Measurements from ENCODE around the gene CEPT1.

DNA sequence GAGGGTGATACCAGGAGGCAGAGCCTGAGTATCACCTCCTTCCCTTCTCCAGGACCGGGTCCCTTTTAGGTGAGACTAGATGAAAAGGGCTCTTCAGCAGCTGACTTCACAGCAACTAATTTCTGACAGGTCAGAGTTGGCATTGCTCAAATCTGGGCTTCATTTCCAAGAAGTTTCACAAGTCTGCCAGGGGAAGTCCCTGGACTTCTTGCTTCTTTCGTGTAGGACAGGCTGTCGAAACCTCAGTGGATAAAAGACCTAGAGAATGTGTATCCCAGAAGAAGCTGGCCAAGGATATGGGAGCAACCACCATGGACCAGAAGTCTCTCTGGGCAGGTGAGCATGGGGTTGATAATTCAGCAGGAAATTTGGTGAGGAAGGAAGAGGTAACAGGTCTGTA lies 87.4 kb downstream of the CEPT1 start, which contains the start of gene CHI3L2:
- TF ChIP-seq, protein P1, sequence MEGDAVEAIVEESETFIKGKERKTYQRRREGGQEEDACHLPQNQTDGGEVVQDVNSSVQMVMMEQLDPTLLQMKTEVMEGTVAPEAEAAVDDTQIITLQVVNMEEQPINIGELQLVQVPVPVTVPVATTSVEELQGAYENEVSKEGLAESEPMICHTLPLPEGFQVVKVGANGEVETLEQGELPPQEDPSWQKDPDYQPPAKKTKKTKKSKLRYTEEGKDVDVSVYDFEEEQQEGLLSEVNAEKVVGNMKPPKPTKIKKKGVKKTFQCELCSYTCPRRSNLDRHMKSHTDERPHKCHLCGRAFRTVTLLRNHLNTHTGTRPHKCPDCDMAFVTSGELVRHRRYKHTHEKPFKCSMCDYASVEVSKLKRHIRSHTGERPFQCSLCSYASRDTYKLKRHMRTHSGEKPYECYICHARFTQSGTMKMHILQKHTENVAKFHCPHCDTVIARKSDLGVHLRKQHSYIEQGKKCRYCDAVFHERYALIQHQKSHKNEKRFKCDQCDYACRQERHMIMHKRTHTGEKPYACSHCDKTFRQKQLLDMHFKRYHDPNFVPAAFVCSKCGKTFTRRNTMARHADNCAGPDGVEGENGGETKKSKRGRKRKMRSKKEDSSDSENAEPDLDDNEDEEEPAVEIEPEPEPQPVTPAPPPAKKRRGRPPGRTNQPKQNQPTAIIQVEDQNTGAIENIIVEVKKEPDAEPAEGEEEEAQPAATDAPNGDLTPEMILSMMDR (IDR thresholded peaks at IDR 0.05 in 2 of 3, conservative IDR thresholded peaks at IDR 0.05 in 1 of 3; ENCODE audit: borderline replicate concordance in 1 of 3, insufficient read depth in 1 of 3, low read depth in 2 of 3, low read length in 2 of 3): no peak
- no peak for TF ChIP-seq POLR2AphosphoS5 (IDR thresholded peaks at IDR 0.05; ENCODE audit: low read depth, low read length)
- TF ChIP-seq SIN3A (IDR thresholded peaks at IDR 0.05; ENCODE audit: low read depth): no peak
